ENCODE measurements around the gene LCA5. TPM values are rescaled to one million over a fixed set of nuclear protein-coding genes. Genes with fewer than 3 reads are reported as not detected.

The LCA5 gene
- total RNA-seq, 1 experiment from 2014 or later = 2.3 TPM

GRCh38 chr6:79515436-79515835, 21.8 kb downstream of the LCA5 start:
- Histone ChIP-seq H2BK5ac (ENCODE audit: insufficient read length, low read length) (no peak overlapping the region), H3K23ac (ENCODE audit: insufficient read length, low read depth, low read length) (no peak overlapping the region), H3K4ac (ENCODE audit: low read depth, low read length) (no peak overlapping the region), H3K4me2 (ENCODE audit: insufficient read depth, insufficient read length, low read length) (no peak overlapping the region), H3K27me3 (ENCODE audit: insufficient read depth, low read length) (no peaks in the 10 kb centered on the region), H2AFZ (ENCODE audit: low read length) (no peak overlapping the region), H4K91ac (ENCODE audit: insufficient read length, low read depth, low read length) (no peak overlapping the region), H3K23me2 (ENCODE audit: insufficient read length, low read depth, low read length, poor library complexity, severe bottlenecking) (no peaks in the 10 kb centered on the region), H3K14ac (ENCODE audit: insufficient read depth, low read length) (no peak overlapping the region), H2BK20ac (ENCODE audit: low read depth, low read length, poor library complexity, severe bottlenecking) (no peak overlapping the region), H3K9ac (ENCODE audit: extremely low read depth, insufficient read length, low read length) (no peak overlapping the region), H2BK12ac (ENCODE audit: insufficient read length, low read depth, low read length) (no peak overlapping the region), H2BK120ac (ENCODE audit: low read depth, low read length, poor library complexity, severe bottlenecking) (no peak overlapping the region), H3K18ac (ENCODE audit: insufficient read length, low read depth, low read length) (no peak overlapping the region), H4K8ac (replicated peaks; ENCODE audit: insufficient read length, low read depth, low read length) (no peak overlapping the region), H3K4me1 (ENCODE audit: insufficient read depth, low read length) (no peaks in the 10 kb centered on the region), H3K79me2 (ENCODE audit: insufficient read depth, low read length) (no peaks in the 10 kb centered on the region), H2BK15ac (ENCODE audit: low read depth, low read length) (no peak overlapping the region), H4K5ac (ENCODE audit: insufficient read length, low read depth, low read length) (no peak overlapping the region), H3K56ac (ENCODE audit: insufficient read length, low read depth, low read length) (no peak overlapping the region), H4K20me1 (ENCODE audit: control insufficient read depth, insufficient read depth, insufficient read length) (no peaks in the 10 kb centered on the region), H3K27ac (ENCODE audit: insufficient read length, low read depth, low read length) (no peak overlapping the region), H3K9me3 (ENCODE audit: control insufficient read depth, low read depth, low read length) (no peaks in the 10 kb centered on the region), H3K79me1 (ENCODE audit: insufficient read depth, low read depth, low read length, poor library complexity, severe bottlenecking) (no peaks in the 10 kb centered on the region), H3T11ph (ENCODE audit: low read length) (no peak overlapping the region), H2AK5ac (ENCODE audit: insufficient read length, low read length) (no peak overlapping the region)
- no peak for TF ChIP-seq CTCF (conservative IDR thresholded peaks at IDR 0.05)
- no CpG with 5 or more reads among the region's 1 CpG for WGBS (ENCODE audit: extremely low coverage, insufficient read length, low lambda C conversion rate)
- Mint-ChIP-seq H3K9me3 (no peaks in the 10 kb centered on the region), H3K4me1 (no peaks in the 10 kb centered on the region), H3K27ac (no peak overlapping the region), H3K4me3 (no peak overlapping the region), H3K36me3 (ENCODE audit: insufficient read depth in 1 of 3, low read depth in 3 of 3) (peaks cover 0 to 22% (median 7%) of the 10 kb centered on the region in 3 experiments; a peak in 4 of 7 replicates), H3K27me3 (ENCODE audit: low read depth) (no peaks in the 10 kb centered on the region)
- no peak for DNase-seq
